ENCODE measurements around the gene RGS14. TPM values are rescaled to one million over a fixed set of nuclear protein-coding genes. Genes with fewer than 3 reads are reported as not detected.

RGS14 gene
- total RNA-seq, 4 donors from 2014 or later: 10.2 to 29.6 (median 16.4) TPM

- H3K4me1 ChIP-seq: peaks cover 0 to 43% (median 27%) of the 10 kb centered on the region in 4 donors
- no peak for DNase-seq (ENCODE audit: low spot score in 2 of 2)
- H3K27me3 ChIP-seq: no peaks in the 10 kb centered on the region
- H3K4me3 ChIP-seq: no peak overlapping the region
- 62 to 75% methylated on average over 6 of the region's 6 CpGs for WGBS, 2 donors
- TF ChIP-seq POLR2A (IDR thresholded peaks at IDR 0.05) (no peak), CTCF (IDR thresholded peaks at IDR 0.05) (no peak), EP300 (IDR thresholded peaks at IDR 0.05) (no peak)
- H3K27ac ChIP-seq: no peak overlapping the region
- H3K9me3 ChIP-seq: no peaks in the 10 kb centered on the region
- H3K36me3 ChIP-seq: no peaks in the 10 kb centered on the region
These were observed 3.9 kb downstream of the RGS14 start for GRCh38 chr5:177361418-177362291.

- no peaks in the 10 kb centered on the region for H3K36me3 ChIP-seq
- WGBS, 2 donors: 46 to 52% methylated on average over 8 of the region's 8 CpGs
- TF ChIP-seq CTCF (IDR thresholded peaks at IDR 0.05) (no peak), EP300 (IDR thresholded peaks at IDR 0.05) (no peak), POLR2A (IDR thresholded peaks at IDR 0.05) (no peak)
- no peaks in the 10 kb centered on the region for H3K27me3 ChIP-seq
- no peak overlapping the region for H3K27ac ChIP-seq
- peaks cover 0 to 48% (median 25%) of the 10 kb centered on the region in 4 donors for H3K4me1 ChIP-seq
- H3K9me3 ChIP-seq: no peaks in the 10 kb centered on the region
- H3K4me3 ChIP-seq: no peak overlapping the region
- DNase-seq (ENCODE audit: low spot score in 2 of 2): no peak
These were observed 4.5 kb downstream of the RGS14 start for GRCh38 chr5:177362292-177362609.

DNA sequence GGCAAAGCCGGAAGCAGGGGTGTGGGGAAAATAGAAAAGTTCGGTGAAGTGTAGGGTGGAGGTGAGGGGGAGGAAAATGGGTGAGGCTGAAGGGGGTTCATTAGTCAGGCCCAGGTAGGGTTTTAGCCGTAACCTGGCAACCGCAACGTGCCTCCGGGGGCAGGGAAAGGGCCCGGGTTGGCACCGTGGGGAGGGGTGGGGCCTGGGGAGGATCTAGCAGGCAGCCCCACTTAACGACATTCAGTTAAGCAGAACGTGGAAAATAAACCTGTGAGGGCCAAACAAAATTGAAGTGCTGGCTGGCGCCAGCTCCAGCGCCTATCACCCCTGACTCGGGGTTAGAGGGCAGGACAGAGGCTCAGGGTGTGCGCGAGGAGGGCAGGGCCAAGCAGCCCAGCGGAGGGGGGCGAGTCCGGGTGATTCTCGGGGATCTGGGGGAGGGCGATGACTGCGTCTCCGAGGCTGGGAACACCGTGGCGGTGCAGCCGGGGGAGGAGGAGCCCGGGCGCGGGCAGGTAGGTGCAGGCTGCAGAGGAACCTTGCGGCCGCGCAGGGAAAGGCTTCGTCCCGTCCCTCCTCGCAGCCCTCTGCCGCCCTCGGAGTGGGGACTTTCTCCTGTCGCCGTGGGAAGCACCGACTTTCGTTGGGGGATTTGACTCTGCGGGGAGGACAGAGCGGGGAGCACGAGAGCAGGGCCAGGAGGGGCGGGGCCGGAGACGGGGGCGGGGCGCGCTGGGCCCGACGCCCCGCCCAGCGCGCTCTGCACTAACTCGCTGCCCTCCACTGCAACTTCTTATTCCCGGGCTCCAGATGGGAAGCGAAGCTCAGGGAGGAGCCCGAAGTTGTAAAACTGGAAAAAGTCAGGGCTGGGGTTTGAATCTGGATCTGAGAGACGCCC lies 5.1 kb downstream of the RGS14 start:
- Histone ChIP-seq H3K4me3 (peak overlapping the region; percentile 14 to 53 (median 36)), H3K27ac (peak overlapping the region in 2 of 4 donors; percentile 5 to 66), H3K9me3 (no peaks in the 10 kb centered on the region), H3K4me1 (peaks cover 0 to 54% (median 29%) of the 10 kb centered on the region in 4 donors), H3K27me3 (no peaks in the 10 kb centered on the region), H3K36me3 (no peaks in the 10 kb centered on the region)
- DNase-seq (ENCODE audit: low spot score in 2 of 2): peak in 1 of 2 donors; percentile 43
- TF ChIP-seq POLR2A (IDR thresholded peaks at IDR 0.05): no peak
- WGBS, 2 donors: 10 to 15% methylated on average over 32 to 59 of the region's 59 CpGs

DNA sequence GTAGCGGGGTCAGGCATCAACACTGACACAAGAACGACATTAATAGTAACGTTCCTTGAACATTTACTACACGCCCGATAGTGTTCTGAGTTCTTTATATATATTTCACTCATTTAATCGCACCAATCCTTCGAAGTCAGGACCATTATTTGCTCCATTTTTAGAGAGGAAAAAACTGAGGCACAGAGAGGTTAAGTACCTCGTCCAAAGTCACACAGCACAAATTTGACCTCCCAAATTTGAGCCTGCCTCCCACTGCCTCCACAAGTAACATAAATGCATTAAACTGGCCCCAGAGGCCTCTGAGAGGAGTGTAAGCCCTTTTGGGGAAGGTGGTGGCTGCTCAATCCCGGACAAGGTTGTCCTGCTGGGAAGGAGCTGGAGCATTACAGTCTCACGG lies 5.8 kb downstream of the RGS14 start:
- TF ChIP-seq CTCF (IDR thresholded peaks at IDR 0.05): no peak
- TF ChIP-seq EP300 (IDR thresholded peaks at IDR 0.05): no peak
- no peak for TF ChIP-seq POLR2A (IDR thresholded peaks at IDR 0.05)
- Histone ChIP-seq H3K27ac (peak overlapping the region in 1 of 4 donors; percentile 66), H3K4me1 (peaks cover 0 to 56% (median 30%) of the 10 kb centered on the region in 4 donors), H3K4me3 (peak overlapping the region in 3 of 4 donors; percentile 14 to 53 (median 30)), H3K27me3 (no peaks in the 10 kb centered on the region), H3K9me3 (no peaks in the 10 kb centered on the region), H3K36me3 (no peaks in the 10 kb centered on the region)
- WGBS, 2 donors: 44 to 50% methylated on average over 10 of the region's 10 CpGs
- no peak for DNase-seq (ENCODE audit: low spot score in 2 of 2)

- no peak overlapping the region for H3K4me3 ChIP-seq
- H3K4me1 ChIP-seq: peaks cover 0 to 57% (median 26%) of the 10 kb centered on the region in 4 donors
- 74 to 82% methylated on average over 11 of the region's 11 CpGs for WGBS, 2 donors
- no peaks in the 10 kb centered on the region for H3K9me3 ChIP-seq
- no peak overlapping the region for H3K27ac ChIP-seq
- H3K27me3 ChIP-seq: no peaks in the 10 kb centered on the region
- H3K36me3 ChIP-seq: no peaks in the 10 kb centered on the region
- DNase-seq (ENCODE audit: low spot score in 2 of 2): no peak
- TF ChIP-seq POLR2A (IDR thresholded peaks at IDR 0.05): no peak
These were observed 6.6 kb downstream of the RGS14 start for GRCh38 chr5:177364159-177364962.

Data from tibial nerve (tissue), 4 donors.